OCI-LY1 (cell line): ENCODE results near the gene MARK1.

Experiments used
- H2AFZ ChIP-seq: fragments of 200-600 bp; sonication (generic), shearing (Covaris generic); 2 replicates; pipeline ENCODE4 v1.6.0; 2014; ENCODE audit warnings: antibody characterized with exemption, mild to moderate bottlenecking, low read length
- H3F3A ChIP-seq: fragments of 200-600 bp; sonication (generic), shearing (Covaris generic); 2 replicates; pipeline ENCODE4 v1.6.0; 2014; ENCODE audit warnings: mild to moderate bottlenecking, antibody characterized with exemption, low read length, moderate library complexity; ENCODE audit not compliant: insufficient read depth
- H3K27ac ChIP-seq: fragments of 200-600 bp; sonication (generic); 2 replicates; pipeline ENCODE4 v1.5.1; 2014; ENCODE audit warnings: low read length, mixed run types, mild to moderate bottlenecking, low read depth; ENCODE audit not compliant: poor library complexity, severe bottlenecking
- H3K27me3 ChIP-seq: fragments of 200-600 bp; sonication (generic); 2 replicates; pipeline ENCODE4 v1.6.0; 2014; ENCODE audit warnings: antibody characterized with exemption, mild to moderate bottlenecking, low read length, moderate library complexity; ENCODE audit not compliant: insufficient read depth
- H3K36me3 ChIP-seq: fragments of 200-600 bp; sonication (generic); 2 replicates; pipeline ENCODE4 v1.6.1; 2014; ENCODE audit warnings: mild to moderate bottlenecking, antibody characterized with exemption, low read length, moderate library complexity, mixed read lengths; ENCODE audit not compliant: insufficient read depth
- H3K4me1 ChIP-seq: fragments of 200-600 bp; sonication (generic); 2 replicates; pipeline ENCODE4 v1.5.1; 2014; ENCODE audit warnings: mild to moderate bottlenecking, low read length, moderate library complexity; ENCODE audit not compliant: insufficient read depth, severe bottlenecking
- H3K4me2 ChIP-seq: fragments of 200-600 bp; sonication (generic), shearing (Covaris generic); 2 replicates; pipeline ENCODE4 v1.6.1; 2014; ENCODE audit warnings: low read length
- H3K4me3 ChIP-seq: fragments of 200-600 bp; sonication (generic); 2 replicates; pipeline ENCODE4 v1.5.1; 2014; ENCODE audit warnings: low read length, low read depth, mild to moderate bottlenecking, mixed read lengths; ENCODE audit not compliant: poor library complexity, severe bottlenecking
- H3K79me2 ChIP-seq: fragments of 200-600 bp; shearing (Covaris generic); 2 replicates; pipeline ENCODE4 v1.6.1; 2016; ENCODE audit warnings: mixed run types, low read length, mixed read lengths; ENCODE audit not compliant: insufficient read depth
- H3K9ac ChIP-seq: fragments of 200-600 bp; sonication (generic), shearing (Covaris generic); 2 replicates; pipeline ENCODE4 v1.6.1; 2014; ENCODE audit warnings: mild to moderate bottlenecking, low read length, mixed read lengths
- H3K9me2 ChIP-seq: fragments of 200-600 bp; sonication (generic), shearing (Covaris generic); 2 replicates; pipeline ENCODE4 v1.6.1; 2014; ENCODE audit warnings: low read depth, mild to moderate bottlenecking, low read length, mixed read lengths
- H3K9me3 ChIP-seq: fragments of 200-600 bp; shearing (Covaris generic); 2 replicates; pipeline ENCODE4 v1.6.1; 2014; ENCODE audit warnings: low read length, mixed read lengths
- H4K20me1 ChIP-seq: fragments of 200-600 bp; sonication (generic), shearing (Covaris generic); 2 replicates; pipeline ENCODE4 v1.6.0; 2016; ENCODE audit warnings: mild to moderate bottlenecking, low read length; ENCODE audit not compliant: insufficient read depth
- EZH2 ChIP-seq: fragments of 200-600 bp; sonication (generic), shearing (Covaris generic); IDR thresholded peaks from 2 replicates; pipeline ENCODE4 v1.8.0; 2017; ENCODE audit warnings: borderline replicate concordance, mixed run types, mild to moderate bottlenecking, antibody characterized with exemption, low read length, moderate library complexity, mixed read lengths

The MARK1 gene

DNA sequence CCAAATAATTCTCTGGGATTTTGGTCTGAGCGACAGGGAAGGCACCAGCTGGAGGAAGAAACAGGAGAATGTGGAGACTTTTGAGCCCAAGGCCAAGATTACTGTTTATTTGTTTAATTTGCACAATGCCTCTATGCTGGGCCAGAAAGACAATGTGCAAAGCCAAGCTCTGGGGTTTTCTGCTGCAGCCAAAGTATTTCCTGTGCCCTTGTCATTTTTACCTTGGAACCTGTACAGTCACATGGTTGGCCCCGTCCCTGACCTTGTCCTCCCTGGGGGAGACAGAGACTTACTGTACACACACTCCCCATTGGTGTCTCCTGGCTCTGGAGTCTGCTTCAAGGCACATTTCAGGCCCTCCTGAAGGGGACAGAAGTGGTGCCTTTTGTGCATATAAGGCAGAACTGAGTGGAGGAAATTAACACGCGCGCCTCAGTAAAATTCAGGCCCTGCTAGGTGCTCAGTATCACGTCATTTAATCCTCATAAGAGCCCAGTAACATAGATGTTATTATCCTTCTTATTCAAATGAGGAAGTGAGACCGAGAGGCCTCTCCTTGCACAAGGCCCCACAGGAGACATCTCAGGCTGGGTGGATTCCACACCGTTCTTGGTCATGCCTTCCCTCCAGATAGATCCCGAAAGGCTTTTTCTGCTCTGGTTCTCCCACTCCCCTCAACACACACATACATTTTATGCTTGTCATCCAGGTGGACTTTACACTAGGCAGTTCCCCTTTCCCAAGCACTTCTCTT is 183.3 kb downstream of the MARK1 start:
- Histone ChIP-seq H3K36me3 (no peaks in the 10 kb centered on the region), H2AFZ (no peak overlapping the region), H3K9me3 (no peaks in the 10 kb centered on the region), H3K4me2 (no peak overlapping the region), H3K9ac (no peak overlapping the region), H3K4me3 (no peak overlapping the region), H3K79me2 (no peaks in the 10 kb centered on the region), H3K4me1 (no peaks in the 10 kb centered on the region), H4K20me1 (no peaks in the 10 kb centered on the region), H3K27ac (no peak overlapping the region), H3K9me2 (no peaks in the 10 kb centered on the region), H3F3A (no peaks in the 10 kb centered on the region), H3K27me3 (no peaks in the 10 kb centered on the region)
- no peak for TF ChIP-seq EZH2
